HG02870 (cell line): ENCODE data around the gene RTEL1.
"Not testable (repeated sequence)": the region's sequence is repeated elsewhere in the genome, so short reads cannot be mapped to it uniquely, and the experiment has no call there.

Experiments used
- ATAC-seq: cut with Tn5 transposase; IDR thresholded peaks from one replicate; pipeline ENCODE4 v1.9.1; 2021; ENCODE audit warnings: mild to moderate bottlenecking, moderate library complexity; ENCODE audit not compliant: unreplicated experiment

RTEL1 gene, protein sequence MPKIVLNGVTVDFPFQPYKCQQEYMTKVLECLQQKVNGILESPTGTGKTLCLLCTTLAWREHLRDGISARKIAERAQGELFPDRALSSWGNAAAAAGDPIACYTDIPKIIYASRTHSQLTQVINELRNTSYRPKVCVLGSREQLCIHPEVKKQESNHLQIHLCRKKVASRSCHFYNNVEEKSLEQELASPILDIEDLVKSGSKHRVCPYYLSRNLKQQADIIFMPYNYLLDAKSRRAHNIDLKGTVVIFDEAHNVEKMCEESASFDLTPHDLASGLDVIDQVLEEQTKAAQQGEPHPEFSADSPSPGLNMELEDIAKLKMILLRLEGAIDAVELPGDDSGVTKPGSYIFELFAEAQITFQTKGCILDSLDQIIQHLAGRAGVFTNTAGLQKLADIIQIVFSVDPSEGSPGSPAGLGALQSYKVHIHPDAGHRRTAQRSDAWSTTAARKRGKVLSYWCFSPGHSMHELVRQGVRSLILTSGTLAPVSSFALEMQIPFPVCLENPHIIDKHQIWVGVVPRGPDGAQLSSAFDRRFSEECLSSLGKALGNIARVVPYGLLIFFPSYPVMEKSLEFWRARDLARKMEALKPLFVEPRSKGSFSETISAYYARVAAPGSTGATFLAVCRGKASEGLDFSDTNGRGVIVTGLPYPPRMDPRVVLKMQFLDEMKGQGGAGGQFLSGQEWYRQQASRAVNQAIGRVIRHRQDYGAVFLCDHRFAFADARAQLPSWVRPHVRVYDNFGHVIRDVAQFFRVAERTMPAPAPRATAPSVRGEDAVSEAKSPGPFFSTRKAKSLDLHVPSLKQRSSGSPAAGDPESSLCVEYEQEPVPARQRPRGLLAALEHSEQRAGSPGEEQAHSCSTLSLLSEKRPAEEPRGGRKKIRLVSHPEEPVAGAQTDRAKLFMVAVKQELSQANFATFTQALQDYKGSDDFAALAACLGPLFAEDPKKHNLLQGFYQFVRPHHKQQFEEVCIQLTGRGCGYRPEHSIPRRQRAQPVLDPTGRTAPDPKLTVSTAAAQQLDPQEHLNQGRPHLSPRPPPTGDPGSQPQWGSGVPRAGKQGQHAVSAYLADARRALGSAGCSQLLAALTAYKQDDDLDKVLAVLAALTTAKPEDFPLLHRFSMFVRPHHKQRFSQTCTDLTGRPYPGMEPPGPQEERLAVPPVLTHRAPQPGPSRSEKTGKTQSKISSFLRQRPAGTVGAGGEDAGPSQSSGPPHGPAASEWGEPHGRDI (N-terminal part only)

DNA sequence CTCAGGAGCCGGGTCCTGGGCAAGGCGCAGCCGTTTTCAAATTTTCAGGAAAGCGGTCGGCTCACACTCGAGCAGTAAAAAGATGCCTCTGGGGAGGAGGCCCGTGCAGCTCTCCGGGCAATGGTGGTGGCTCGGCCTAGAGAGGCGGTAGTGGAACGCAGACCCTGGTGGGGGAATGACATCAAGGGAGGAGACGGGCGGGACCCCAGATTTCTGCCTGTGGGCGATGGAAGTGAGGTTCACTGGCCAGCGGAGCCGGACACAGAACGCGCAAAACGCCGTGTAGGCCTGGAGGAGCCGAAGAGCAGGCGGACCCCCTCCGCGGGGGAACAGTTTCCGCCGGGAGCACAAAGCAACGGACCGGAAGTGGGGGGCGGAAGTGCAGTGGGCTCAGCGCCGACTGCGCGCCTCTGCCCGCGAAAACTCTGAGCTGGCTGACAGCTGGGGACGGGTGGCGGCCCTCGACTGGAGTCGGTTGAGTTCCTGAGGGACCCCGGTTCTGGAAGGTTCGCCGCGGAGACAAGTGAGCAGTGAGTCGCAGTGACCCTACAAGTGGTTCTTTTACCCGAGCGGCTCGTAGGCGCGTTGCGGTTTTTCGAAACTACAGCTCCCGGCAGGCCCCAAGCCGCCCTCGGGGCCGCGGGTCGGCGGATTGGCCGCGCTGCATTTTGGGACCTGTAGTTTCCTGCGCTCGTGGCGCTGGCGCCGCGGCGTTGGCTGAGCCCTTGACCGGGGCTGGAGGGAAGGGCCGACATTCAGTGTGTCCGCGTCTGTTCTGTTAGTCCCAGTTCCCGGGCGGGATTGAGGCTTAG, at the start of gene RTEL1:
Gene RTEL1 (plus strand): TSS at position 376 of the 812 bp plus-strand sequence. CDS start 1,091 bp downstream, outside the sequence.
- peak; percentile 78 for ATAC-seq

DNA sequence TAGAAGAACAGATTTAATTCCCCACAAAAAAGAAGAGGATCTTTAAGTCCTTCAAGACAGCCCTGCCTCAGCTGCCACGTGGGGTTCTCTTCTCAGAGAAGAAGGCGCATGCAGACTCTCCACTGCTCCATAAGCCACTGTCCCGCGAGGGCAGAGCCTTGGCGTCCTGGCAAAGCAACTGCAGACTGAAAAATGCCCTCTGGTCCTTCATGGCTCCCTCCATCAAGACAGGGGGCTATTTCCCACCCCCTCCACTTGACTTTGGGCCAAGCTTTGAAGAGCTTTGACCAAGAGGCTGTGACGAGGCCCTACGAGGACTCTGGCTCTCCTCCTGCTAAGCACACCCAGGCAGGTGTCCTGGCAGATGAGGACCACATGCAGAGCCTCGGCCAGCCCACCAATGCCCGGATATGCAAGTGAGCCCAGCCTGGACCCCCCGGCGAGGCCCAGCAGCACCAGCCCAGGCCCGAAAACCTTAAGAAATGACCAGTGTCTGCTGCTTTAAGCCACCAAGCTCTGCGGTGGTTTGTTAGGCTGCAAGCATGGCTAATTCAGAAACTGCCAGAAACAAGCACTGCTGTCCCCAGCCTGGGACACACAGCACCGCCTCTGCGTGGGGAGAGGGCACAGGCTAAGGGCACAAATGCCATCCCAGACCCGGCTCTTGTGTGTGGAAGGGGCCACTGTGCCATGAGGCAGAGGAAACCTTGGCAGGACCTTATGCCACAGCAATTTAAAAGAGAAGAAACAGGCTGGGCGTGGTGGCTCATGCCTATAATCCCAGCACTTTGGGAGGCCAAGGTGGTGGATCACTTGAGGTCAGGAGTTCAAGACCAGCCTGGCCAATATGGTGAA, 47.3 kb upstream of the RTEL1 start:
- no peak for ATAC-seq

DNA sequence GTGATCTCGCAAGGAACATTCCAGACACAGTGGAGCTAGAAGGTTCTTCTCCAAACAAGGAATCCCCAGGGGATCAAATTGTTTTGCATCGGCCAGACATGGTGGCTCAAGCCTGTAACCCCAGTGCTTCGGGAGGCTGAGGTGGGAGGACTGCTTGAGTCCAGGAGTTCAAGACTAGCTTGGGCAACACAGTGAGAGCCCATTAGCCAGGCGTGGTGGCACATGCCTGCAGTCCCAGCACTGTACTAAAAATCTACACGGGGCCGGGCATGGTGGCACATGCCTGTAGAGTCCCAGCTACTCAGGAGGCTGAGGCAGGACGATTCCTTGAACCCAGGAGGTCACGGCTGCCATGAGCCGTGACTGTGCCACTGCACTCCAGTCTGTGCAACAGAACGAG, 46.5 kb upstream of the RTEL1 start:
- ATAC-seq, result no peak

DNA sequence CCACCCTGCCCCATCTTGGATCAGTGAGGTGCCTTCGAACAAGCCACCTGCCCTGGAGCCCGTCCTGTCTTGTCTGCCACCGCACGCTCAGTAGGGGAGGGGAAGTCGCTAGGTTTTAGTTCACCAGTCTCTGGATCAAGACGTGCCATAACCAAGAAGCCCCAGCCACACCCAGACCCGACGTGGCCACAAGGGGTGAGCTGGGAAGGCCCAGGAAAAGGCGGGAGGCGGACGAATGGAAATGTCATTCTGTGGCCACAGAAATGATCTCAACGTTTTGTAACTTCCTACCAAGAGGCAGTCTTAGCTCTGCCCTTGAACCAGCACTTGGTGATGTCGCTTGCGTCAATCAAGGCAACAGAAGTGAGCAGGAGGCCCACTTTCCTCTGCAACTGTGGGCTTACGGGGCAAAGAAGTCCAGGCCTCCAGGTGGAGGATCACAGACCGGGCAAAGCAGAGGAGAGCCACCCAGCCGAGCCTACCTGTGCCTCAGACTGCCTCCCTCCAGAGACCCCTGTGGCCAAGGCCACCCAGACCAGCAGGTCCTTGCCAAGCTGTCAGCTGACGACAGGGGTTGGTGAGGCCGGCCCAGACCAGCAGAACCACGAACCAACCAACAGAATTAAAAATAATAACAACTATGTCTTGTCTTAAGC, 45.7 kb upstream of the RTEL1 start:
- no peak for ATAC-seq

DNA sequence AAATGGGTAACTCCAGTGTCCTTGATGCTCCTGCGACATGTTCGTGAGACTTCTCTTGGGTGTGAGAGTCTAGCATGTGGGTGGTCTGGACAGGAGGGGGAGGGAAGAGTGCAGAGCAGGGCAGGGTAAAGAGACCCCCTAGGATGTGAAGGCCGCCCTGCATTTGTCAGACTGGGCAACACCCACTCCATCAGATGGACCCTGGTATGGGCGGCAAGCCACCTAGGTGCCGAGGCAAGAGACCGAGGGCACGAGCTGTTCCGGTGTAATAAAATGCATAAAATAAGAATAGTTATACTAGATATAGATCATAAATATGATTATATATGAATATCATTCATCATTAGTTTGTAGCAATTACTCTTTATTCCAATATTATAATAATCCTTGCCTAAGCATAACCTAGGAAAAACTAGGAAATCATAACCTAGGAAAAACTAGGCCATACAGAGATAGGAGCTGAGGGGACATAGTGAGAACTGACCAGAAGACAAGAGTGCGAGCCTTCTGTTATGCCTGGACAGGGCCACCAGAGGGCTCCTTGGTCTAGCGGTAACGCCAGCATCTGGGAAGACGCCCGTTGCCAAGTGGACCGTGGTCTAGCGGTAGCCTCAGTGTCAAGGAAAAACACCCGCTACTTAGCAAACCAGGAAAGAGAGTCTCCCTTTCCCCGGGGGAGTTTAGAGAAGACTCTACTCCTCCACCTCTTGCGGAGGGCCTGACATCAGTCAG, 44.1 kb upstream of the RTEL1 start:
- ATAC-seq, result not testable (repeated sequence)

DNA sequence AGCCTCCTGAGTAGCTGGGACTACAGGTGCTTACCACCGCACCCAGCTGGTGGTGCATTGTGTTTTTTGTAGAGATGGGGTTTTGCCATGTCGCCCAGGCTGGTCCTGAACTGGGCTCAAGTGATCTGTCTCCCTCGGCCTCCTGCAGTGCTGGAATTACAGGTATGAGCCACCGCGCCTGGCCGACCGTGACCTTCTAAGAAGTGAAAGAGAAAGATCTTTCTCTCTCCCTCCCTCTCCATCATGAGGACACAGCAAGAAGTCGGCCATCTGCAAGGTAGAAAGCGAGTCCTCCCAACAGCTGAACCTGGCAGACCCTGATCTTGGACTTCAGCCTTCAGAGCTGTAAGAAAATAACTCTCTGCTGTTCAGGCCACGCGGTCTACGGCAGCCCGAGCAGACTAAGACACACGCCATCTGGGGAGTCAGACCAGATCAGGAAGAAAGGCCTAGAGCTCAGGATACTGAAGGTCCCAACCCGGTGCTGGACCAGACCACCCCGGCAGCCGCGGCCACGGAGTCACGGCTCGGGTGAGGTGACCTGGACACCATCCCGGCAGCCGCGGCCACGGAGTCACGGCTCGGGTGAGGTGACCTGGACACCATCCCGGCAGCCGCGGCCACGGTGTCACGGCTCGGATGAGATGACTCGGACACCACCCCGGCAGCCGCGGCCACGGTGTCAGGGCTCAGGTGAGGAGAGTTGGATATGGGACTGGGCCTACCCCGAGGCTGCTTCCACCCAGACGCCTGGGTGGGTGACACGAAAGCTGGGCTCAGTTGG, 40.8 kb upstream of the RTEL1 start:
- no peak for ATAC-seq

DNA sequence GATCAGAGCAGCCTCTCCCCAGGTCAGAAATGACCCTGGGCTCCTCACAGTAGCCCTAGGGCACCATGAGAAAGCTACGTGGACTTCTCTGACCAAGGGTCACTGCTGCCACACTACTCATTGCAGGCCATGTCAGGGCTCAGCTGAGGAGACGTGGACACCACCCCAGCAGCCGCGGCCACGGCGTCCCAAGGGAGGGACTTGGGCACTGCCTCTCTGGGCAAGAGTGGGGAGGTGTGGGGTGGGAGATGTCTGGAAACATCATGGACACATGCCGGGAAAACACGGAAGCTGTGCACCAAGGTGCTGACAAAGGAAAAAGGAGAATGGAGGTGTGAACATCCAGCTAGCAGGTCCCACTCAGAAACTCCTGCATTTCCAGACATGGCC, 40.2 kb upstream of the RTEL1 start:
- ATAC-seq, result no peak

DNA sequence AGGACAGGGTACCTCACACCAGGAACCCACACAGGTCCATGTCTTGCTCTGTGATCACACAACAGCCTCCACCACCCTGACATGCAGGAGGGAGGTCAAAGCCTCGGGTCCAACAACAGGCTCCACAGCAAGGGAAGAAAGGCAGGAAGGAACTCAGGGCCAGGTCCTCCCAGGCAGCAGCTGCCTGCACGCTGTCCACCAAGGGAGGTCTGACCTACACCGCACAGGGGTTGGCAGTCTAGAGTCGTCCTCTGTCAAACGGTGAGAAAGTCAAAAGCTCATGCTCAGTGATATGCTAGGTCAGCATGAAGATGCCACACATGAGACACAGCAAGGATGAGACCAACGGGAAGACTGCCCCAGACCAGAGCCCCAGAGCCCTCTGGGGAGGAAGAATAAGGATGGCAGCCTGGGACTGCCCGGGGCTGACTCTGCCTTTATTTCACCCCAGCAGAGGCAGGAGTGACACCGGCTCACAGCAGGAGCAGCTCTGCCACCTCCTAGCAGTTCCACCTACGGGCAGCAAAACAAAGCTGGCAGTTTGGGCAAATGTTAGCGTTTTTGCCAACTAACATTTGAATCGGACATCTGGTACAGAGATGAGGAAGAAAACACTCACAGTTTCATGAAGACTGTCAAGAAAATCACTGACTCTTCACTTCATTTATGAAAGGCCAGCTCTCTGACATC, 39.7 kb upstream of the RTEL1 start:
- no peak for ATAC-seq

DNA sequence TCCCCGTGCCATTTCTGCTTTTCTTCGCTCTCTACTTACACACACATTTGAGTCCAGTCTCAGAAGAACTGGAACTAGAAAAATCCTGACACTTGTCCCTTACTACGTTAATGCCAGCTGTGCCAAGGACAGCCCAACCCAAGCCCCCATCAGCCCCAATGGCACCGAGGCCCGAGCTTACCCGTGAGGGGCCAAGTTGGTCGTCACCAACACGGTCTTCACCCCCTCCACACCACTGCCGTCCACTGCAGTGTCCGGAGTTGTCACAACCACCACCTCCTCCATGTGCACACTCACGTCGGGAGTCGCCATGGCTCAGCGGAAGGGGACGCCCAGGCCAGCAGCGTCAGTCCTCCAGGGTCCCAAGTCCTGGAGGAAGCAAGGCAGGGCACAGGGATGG, 39.0 kb upstream of the RTEL1 start:
- ATAC-seq, result no peak

DNA sequence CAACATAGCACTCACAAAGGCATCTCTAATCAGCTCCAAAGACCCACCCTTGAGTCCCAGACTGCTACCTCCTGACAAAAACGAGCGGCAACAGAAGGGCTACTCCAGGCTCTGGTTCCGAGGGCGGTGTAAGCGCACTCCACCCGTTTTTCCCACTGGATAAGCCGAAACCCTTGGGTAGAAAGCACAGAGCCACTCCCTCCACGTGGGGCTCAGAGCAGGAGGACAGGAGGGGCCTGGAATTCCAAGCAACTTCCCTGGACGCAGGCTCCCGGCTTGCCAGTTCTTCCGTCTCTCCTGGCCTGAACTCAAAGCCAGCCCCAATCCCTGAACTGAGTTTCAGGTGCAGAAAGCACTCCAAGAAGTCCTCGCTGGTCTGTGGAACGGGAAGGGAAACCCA, 38.6 kb upstream of the RTEL1 start:
- no peak for ATAC-seq

DNA sequence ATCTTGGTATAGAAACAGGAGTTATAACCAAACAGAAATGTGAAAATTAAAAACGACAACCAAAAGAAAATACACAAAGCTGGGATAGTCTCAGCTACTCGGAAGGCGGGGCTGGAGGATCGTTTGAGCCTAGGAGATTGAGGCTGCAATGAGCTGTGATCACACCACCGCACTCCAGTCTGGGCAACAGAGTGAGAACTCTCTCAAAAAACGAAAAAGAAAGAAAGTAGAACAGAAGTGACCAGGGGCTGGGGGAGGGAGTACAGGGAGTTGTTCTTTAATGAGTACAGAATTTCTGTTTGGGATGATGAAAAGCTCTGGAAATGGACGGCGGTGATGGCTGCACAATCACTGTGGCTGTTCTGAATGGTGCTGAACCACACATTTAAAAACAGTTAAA, 37.1 kb upstream of the RTEL1 start:
- no peak for ATAC-seq

DNA sequence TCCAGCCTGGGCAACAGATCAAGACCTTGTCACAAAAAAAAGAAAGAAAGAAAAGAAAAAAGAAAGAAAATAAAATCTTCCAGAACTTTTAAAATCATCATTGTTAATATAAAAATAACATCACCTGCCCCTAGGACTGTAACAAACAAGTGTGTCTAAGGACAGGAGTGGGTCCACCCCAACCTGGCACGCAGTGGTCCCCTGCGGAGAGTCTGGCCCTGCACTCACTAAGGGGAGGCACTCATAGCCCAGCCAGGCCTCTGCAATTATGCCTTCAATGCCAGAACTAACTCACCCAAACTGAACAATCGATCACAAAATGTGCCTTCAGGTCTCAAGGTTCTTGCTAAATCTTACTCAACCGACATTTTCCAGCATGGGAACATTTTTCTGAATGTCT, 36.0 kb upstream of the RTEL1 start:
- no peak for ATAC-seq

DNA sequence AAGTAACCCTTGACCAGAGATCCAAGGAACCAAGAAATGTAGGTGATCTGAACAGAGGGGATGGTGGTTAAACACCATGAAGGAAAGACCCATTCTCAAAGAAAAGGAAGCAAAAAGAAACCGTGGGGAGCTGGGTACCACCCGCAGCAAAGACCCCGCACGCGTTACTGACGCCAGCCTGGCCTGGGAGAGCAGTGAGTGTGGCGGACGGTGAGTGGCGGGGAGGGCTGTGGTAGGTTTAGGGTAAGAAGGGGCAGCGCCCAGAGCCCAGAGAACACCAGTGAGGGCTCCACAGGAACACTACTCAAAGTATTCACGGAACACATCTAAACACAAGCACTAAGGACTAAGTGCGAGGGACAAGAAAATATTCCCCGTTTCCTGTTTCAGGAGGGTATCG, 35.4 kb upstream of the RTEL1 start:
- ATAC-seq, result no peak

DNA sequence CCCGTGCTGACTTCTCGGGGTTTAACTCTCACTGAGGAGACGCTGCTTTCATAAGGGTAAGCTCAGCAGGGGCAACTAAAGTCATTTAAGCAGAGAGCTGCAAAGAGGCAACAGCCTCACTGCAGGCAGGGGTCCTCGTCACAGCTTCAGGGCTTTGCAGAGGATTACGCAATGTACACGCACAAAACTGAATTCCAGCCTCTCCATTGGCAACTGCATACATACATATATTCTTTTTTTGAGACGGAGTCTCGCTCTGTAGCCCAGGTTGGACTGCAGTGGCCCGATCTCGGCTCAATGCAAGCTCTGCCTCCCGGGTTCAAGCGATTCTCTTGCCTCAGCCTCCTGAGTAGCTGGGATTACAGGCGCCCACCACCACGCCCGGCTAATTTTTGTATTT, 33.6 kb upstream of the RTEL1 start:
- no peak for ATAC-seq

DNA sequence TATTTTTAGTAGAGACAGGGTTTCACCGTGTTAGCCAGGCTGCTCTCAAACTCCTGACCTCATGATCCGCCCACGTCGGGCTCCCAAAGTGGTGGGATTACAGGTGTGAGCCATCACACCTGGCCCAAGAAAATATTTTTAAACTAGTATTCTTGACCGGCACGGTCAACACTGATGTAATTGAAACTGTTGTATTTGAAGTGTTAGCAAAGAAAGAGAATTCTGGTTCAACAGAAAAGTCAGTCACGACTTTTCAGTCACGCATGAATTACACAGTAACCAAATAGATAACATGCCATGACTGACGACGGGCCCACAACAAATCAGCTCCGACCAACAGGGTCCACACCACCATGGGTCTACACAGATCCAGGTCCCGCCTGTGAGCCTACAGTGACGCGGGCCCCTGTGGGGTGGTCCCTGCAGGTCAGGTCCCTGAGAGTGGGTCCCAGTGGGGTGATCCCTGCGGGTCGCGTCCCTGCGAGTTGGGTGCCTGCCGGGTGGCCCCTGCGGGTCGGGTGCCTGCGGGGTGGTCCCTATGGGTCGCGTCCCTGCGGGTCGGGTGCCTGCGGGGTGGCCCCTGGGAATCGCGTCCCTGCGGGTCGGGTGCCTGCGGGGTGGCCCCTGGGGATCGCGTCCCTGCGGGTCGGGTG, 32.2 kb upstream of the RTEL1 start:
- ATAC-seq, result no peak

DNA sequence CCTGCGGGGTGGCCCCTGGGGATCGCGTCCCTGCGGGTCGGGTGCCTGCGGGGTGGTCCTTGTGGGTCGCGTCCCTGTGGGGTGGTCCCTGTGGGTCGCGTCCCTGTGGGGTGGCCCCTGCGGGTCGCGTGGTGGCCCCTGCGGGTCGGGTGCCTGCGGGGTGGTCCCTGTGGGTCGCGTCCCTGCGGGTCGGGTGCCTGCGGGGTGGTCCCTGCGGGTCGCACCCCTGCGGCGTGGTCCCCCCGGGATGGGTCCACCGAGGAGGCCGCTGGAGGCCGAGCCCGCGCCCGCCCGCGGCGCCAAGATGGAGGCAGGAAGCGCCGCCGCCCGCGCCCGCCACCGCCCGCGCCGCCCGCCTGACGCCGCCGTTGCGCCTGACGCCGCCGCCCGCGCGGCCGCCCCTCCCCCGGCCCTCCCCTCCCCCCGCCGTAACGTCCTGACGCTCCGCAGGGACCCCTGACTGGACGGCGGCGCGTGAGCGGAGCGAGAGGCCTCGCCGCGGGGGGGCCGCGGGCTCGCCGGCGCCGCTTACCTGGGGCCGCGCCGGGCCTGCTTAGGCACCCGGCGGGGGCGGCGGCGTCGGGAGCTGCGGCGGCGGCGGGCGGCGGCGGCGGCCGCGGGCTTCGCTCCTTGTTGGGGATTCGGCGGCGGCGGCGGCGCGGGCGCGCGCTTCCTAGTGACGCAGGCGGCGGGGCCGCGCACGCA, 31.5 kb upstream of the RTEL1 start, which contains the start of gene GMEB2:
Gene GMEB2 (minus strand): TSS at position 678 of the 705 bp plus-strand sequence. CDS start 7,704 bp downstream, outside the sequence.
- peak; percentile 29 for ATAC-seq
